Neutrophil (primary cell): ENCODE results near the gene ANKRD39.

Source experiments
- H3K27ac ChIP-seq: fragments of 200-600 bp; sonication (generic); 2 replicates; pipeline ENCODE4 v1.5.1; 2016; ENCODE audit warnings: mild to moderate bottlenecking, moderate library complexity
- H3K27me3 ChIP-seq: fragments of 200-600 bp; sonication (generic); 2 replicates; pipeline ENCODE4 v1.6.0; 2016; ENCODE audit warnings: mild to moderate bottlenecking
- H3K36me3 ChIP-seq: fragments of 200-600 bp; sonication (generic); 2 replicates; pipeline ENCODE4 v1.5.1; 2017
- H3K4me1 ChIP-seq, 2 experiments: fragments of 200-600 bp in 1 of 2; sonication (generic) in 1 of 2; 1 replicate in 1 of 2; 2 replicates in 1 of 2; pipeline versions ENCODE4 v1.5.1 to v1.6.1; 2013 to 2016; ENCODE audit warnings: low read depth in 1 of 2, low read length in 1 of 2, mild to moderate bottlenecking in 1 of 2, moderate library complexity in 1 of 2; ENCODE audit not compliant: control insufficient read depth in 1 of 2, insufficient read depth in 1 of 2
- H3K4me3 ChIP-seq, 2 experiments: fragments of 200-600 bp in 1 of 2; sonication (generic) in 1 of 2; 1 replicate in 1 of 2; 2 replicates in 1 of 2; pipeline ENCODE4 v1.5.1; 2013 to 2016; ENCODE audit warnings: low read depth in 1 of 2, low read length in 1 of 2, mild to moderate bottlenecking in 1 of 2, moderate library complexity in 1 of 2
- H3K9me3 ChIP-seq: fragments of 200-600 bp; sonication (generic); 2 replicates; pipeline ENCODE4 v1.5.1; 2016
- TF ChIP-seq, protein P1 (sequence below): fragments of 200-600 bp; sonication (generic); IDR thresholded peaks from 2 replicates; pipeline ENCODE4 v1.5.1; 2016; ENCODE audit warnings: antibody characterized with exemption

The ANKRD39 gene

DNA sequence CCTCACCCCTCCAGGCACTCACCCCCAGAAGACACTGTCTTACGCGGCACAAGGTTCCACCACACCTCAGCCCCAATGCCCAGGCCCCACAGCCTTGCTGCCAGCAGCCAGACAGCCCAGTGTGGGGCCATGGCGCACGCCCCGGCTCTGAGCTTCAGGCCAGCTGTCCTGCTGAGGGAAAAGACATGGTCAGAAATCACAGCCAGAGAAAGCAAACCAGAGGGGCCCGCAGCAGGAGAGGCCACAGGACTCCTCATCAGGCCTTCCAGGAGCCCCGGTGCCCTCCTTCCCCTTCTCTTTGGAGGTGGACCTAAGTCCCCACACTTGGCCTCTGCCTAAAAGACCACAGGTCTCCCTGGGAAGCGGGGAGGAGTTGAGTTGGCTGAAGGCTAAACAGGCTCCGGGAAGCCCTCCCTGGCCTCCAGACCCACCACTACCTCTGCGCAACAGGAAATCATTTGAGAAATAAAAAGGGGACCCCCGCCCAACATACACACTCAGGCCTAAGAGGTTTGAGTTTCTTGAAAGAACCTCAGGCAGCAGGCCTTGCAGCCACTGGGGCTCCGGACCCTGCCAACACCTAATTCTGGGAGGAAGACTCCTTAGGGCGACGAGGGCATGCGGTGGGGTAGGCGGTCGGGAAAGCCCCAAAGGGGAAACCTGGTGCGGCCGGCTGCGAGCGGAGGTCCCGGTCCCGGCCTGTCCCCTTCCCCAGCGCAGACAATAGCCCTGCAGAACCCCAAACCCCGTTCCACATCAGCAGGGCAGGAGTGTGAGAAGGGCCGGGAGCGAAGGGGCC lies 10.1 kb upstream of the ANKRD39 start:
- no peaks in the 10 kb centered on the region for H3K36me3 ChIP-seq
- peak overlapping the region; percentile 63 for H3K4me3 ChIP-seq
- H3K9me3 ChIP-seq = no peaks in the 10 kb centered on the region
- peaks cover 52 to 62% of the 10 kb centered on the region in 2 experiments for H3K4me1 ChIP-seq
- H3K27ac ChIP-seq = no peak overlapping the region
- TF ChIP-seq, protein P1, sequence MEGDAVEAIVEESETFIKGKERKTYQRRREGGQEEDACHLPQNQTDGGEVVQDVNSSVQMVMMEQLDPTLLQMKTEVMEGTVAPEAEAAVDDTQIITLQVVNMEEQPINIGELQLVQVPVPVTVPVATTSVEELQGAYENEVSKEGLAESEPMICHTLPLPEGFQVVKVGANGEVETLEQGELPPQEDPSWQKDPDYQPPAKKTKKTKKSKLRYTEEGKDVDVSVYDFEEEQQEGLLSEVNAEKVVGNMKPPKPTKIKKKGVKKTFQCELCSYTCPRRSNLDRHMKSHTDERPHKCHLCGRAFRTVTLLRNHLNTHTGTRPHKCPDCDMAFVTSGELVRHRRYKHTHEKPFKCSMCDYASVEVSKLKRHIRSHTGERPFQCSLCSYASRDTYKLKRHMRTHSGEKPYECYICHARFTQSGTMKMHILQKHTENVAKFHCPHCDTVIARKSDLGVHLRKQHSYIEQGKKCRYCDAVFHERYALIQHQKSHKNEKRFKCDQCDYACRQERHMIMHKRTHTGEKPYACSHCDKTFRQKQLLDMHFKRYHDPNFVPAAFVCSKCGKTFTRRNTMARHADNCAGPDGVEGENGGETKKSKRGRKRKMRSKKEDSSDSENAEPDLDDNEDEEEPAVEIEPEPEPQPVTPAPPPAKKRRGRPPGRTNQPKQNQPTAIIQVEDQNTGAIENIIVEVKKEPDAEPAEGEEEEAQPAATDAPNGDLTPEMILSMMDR = no peak
- peaks cover 100% of the 10 kb centered on the region for H3K27me3 ChIP-seq

- H3K4me1 ChIP-seq = peaks cover 58 to 70% of the 10 kb centered on the region in 2 experiments
- no peak overlapping the region for H3K27ac ChIP-seq
- TF ChIP-seq, protein P1 = no peak
- H3K27me3 ChIP-seq = peaks cover 98% of the 10 kb centered on the region
- peak overlapping the region; percentile 43 to 63 for H3K4me3 ChIP-seq
- H3K9me3 ChIP-seq = no peaks in the 10 kb centered on the region
- H3K36me3 ChIP-seq = no peaks in the 10 kb centered on the region
Observed at GRCh38 chr2:96866986-96867755, 9.4 kb upstream of the ANKRD39 start.

- Histone ChIP-seq H3K36me3 (no peaks in the 10 kb centered on the region), H3K4me3 (peak overlapping the region; percentile 43 to 63), H3K9me3 (no peaks in the 10 kb centered on the region), H3K4me1 (peaks cover 63 to 76% of the 10 kb centered on the region in 2 experiments), H3K27ac (no peak overlapping the region), H3K27me3 (peaks cover 98% of the 10 kb centered on the region)
- TF ChIP-seq, protein P1 = no peak
Observed at GRCh38 chr2:96866586-96866985, 8.8 kb upstream of the ANKRD39 start.

DNA sequence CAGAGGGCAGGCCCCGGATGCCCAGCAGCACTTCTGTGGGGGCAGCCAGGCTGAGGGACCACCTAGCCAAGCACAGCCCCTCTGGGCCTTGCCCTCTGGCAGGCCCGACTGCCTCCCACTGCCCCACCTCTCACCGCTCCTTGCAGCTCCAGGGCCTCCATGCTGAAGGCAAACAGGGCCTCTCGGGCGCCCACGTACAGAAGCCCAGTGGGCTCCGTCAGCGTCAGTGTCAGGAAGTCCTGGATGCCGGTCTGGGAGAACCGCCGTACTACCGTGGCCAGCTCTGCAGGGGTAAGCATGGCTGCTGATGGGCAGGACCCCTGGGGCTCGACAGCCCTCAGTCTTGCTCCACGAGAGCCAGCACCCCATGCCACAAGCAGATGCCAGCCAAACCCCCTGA lies 8.3 kb upstream of the ANKRD39 start:
- peaks cover 65 to 80% of the 10 kb centered on the region in 2 experiments for H3K4me1 ChIP-seq
- H3K4me3 ChIP-seq = peak overlapping the region; percentile 43 to 63
- no peak overlapping the region for H3K27ac ChIP-seq
- no peaks in the 10 kb centered on the region for H3K9me3 ChIP-seq
- TF ChIP-seq, protein P1 = no peak
- H3K27me3 ChIP-seq = peaks cover 98% of the 10 kb centered on the region
- H3K36me3 ChIP-seq = no peaks in the 10 kb centered on the region

- peaks cover 98% of the 10 kb centered on the region for H3K27me3 ChIP-seq
- TF ChIP-seq, protein P1 = no peak
- H3K4me3 ChIP-seq = no peak overlapping the region
- H3K4me1 ChIP-seq = peaks cover 65 to 79% of the 10 kb centered on the region in 2 experiments
- no peaks in the 10 kb centered on the region for H3K36me3 ChIP-seq
- H3K9me3 ChIP-seq = no peaks in the 10 kb centered on the region
- no peak overlapping the region for H3K27ac ChIP-seq
Observed at GRCh38 chr2:96865654-96866053, 7.8 kb upstream of the ANKRD39 start.
